KMS-11 (cell line): ENCODE results near the gene MPHOSPH8.

Experiments used
- H2AFZ ChIP-seq: fragments of 200-600 bp; sonication (generic); 2 replicates; pipeline ENCODE4 v1.6.1; 2016; ENCODE audit warnings: antibody characterized with exemption, mixed run types, low read depth
- H3K27ac ChIP-seq: fragments of 200-600 bp; sonication (generic); 2 replicates; pipeline ENCODE4 v1.6.1; 2016; ENCODE audit warnings: mild to moderate bottlenecking, mixed run types
- H3K27me3 ChIP-seq: fragments of 200-600 bp; sonication (generic); 2 replicates; pipeline ENCODE4 v1.6.1; 2017; ENCODE audit warnings: mild to moderate bottlenecking, low read depth, mixed run types, moderate library complexity; ENCODE audit not compliant: insufficient read depth
- H3K36me3 ChIP-seq: fragments of 200-600 bp; sonication (generic); 2 replicates; pipeline ENCODE4 v1.6.1; 2017; ENCODE audit warnings: mild to moderate bottlenecking, mixed run types; ENCODE audit not compliant: insufficient read depth
- H3K4me1 ChIP-seq: fragments of 200-600 bp; sonication (generic); 2 replicates; pipeline ENCODE4 v1.6.1; 2016; ENCODE audit warnings: mild to moderate bottlenecking, low read depth, mixed run types; ENCODE audit not compliant: poor library complexity, severe bottlenecking
- H3K4me2 ChIP-seq: fragments of 200-600 bp; sonication (generic); 2 replicates; pipeline ENCODE4 v1.7.0; 2016; ENCODE audit warnings: mild to moderate bottlenecking, mixed run types
- H3K4me3 ChIP-seq: fragments of 200-600 bp; sonication (generic); IDR thresholded peaks from 2 replicates; pipeline ENCODE4 v1.6.1; 2017; ENCODE audit warnings: low read depth, low read length, mixed read lengths; ENCODE audit not compliant: insufficient read depth
- H3K79me2 ChIP-seq: fragments of 200-600 bp; sonication (generic); 2 replicates; pipeline ENCODE4 v1.6.1; 2016; ENCODE audit warnings: low read depth, mixed run types; ENCODE audit not compliant: insufficient read depth
- H3K9ac ChIP-seq: fragments of 200-600 bp; sonication (generic); 2 replicates; pipeline ENCODE4 v1.6.1; 2016; ENCODE audit warnings: mild to moderate bottlenecking, mixed run types
- H4K20me1 ChIP-seq: fragments of 200-600 bp; sonication (generic); 2 replicates; pipeline ENCODE4 v1.6.1; 2016; ENCODE audit warnings: mild to moderate bottlenecking, mixed run types; ENCODE audit not compliant: insufficient read depth
- CTCF ChIP-seq: fragments of 200-600 bp; sonication (generic); conservative IDR thresholded peaks from 2 replicates; pipeline ENCODE4 v1.6.1; 2017; ENCODE audit warnings: low read depth, mild to moderate bottlenecking, antibody characterized with exemption, low read length, moderate library complexity, mixed read lengths

Gene MPHOSPH8

GRCh38 chr13:19674898-19675297 lies 41.4 kb downstream of the MPHOSPH8 start:
- Histone ChIP-seq H4K20me1 (no peaks in the 10 kb centered on the region), H2AFZ (no peak overlapping the region), H3K4me3 (no peak overlapping the region), H3K36me3 (no peaks in the 10 kb centered on the region; the same call in 1 of the 2 replicates), H3K9ac (no peak overlapping the region), H3K27me3 (no peaks in the 10 kb centered on the region), H3K27ac (no peak overlapping the region), H3K79me2 (no peaks in the 10 kb centered on the region), H3K4me1 (no peaks in the 10 kb centered on the region), H3K4me2 (no peak overlapping the region)
- TF ChIP-seq CTCF, result no peak

- Histone ChIP-seq H3K79me2 (no peaks in the 10 kb centered on the region), H3K27me3 (no peaks in the 10 kb centered on the region), H3K4me3 (no peak overlapping the region), H3K9ac (no peak overlapping the region), H3K4me1 (peaks cover 9% of the 10 kb centered on the region), H3K4me2 (no peak overlapping the region), H2AFZ (no peak overlapping the region), H3K36me3 (no peaks in the 10 kb centered on the region; the same call in 1 of the 2 replicates), H4K20me1 (no peaks in the 10 kb centered on the region), H3K27ac (no peak overlapping the region)
- TF ChIP-seq CTCF, result no peak
Measured at GRCh38 chr13:19676168-19676567, 42.7 kb downstream of the MPHOSPH8 start.

- H3K4me3 ChIP-seq, result no peak overlapping the region
- H3K36me3 ChIP-seq, result no peaks in the 10 kb centered on the region
- no peaks in the 10 kb centered on the region; the same call in 1 of the 2 replicates for H3K79me2 ChIP-seq
- H3K27ac ChIP-seq, result no peak overlapping the region
- no peak overlapping the region for H2AFZ ChIP-seq
- peaks cover 38% of the 10 kb centered on the region for H3K4me1 ChIP-seq
- no peaks in the 10 kb centered on the region for H4K20me1 ChIP-seq
- no peak overlapping the region for H3K9ac ChIP-seq
- no peak overlapping the region for H3K4me2 ChIP-seq
- no peak for TF ChIP-seq CTCF
- H3K27me3 ChIP-seq, result no peaks in the 10 kb centered on the region
Measured at GRCh38 chr13:19680751-19681150, 47.3 kb downstream of the MPHOSPH8 start.

GRCh38 chr13:19681517-19681916 lies 48.1 kb downstream of the MPHOSPH8 start:
- Histone ChIP-seq H3K79me2 (no peaks in the 10 kb centered on the region; the same call in 1 of the 2 replicates), H3K27ac (peak overlapping the region; percentile 36; the same call in 1 of the 2 replicates), H3K27me3 (no peaks in the 10 kb centered on the region), H3K36me3 (no peaks in the 10 kb centered on the region), H3K9ac (no peak overlapping the region), H3K4me1 (peaks cover 38% of the 10 kb centered on the region), H3K4me3 (no peak overlapping the region), H3K4me2 (peak overlapping the region; percentile 57), H2AFZ (no peak overlapping the region), H4K20me1 (no peaks in the 10 kb centered on the region)
- TF ChIP-seq CTCF, result no peak

GRCh38 chr13:19685034-19685433 lies 51.6 kb downstream of the MPHOSPH8 start:
- H3K27me3 ChIP-seq, result no peaks in the 10 kb centered on the region
- no peak overlapping the region for H3K27ac ChIP-seq
- H2AFZ ChIP-seq, result no peak overlapping the region
- H3K9ac ChIP-seq, result no peak overlapping the region
- no peak overlapping the region for H3K4me2 ChIP-seq
- H3K79me2 ChIP-seq, result no peaks in the 10 kb centered on the region; the same call in 1 of the 2 replicates
- no peak for TF ChIP-seq CTCF
- peaks cover 38% of the 10 kb centered on the region for H3K4me1 ChIP-seq
- H4K20me1 ChIP-seq, result no peaks in the 10 kb centered on the region
- no peak overlapping the region for H3K4me3 ChIP-seq
- no peaks in the 10 kb centered on the region for H3K36me3 ChIP-seq
